Spleen (tissue), 13 donors: ENCODE data around the gene RO60. TPM values are rescaled to one million over a fixed set of nuclear protein-coding genes. Genes with fewer than 3 reads are reported as not detected.

ENCODE experiments used
- DNase-seq: peaks from one replicate; pipeline ENCODE4 v3.0.0-alpha.2; 2020
- H3K27ac ChIP-seq, 8 donors: fragments of 200-600 bp; sonication (generic) in 7 of 8; 1 replicate in 4 of 8; 2 replicates in 4 of 8; pipeline versions ENCODE4 v1.5.0 to v1.8.0; 2016 to 2021; ENCODE audit warnings: inconsistent platforms in 4 of 8, mild to moderate bottlenecking in 4 of 8, moderate library complexity in 1 of 8
- H3K27me3 ChIP-seq, 7 donors: fragments of 200-600 bp; sonication (generic) in 6 of 7; replicated peaks in 1 of 7; 1 replicate in 4 of 7; 2 replicates in 3 of 7; pipeline versions ENCODE4 v1.5.0 to v1.8.0; 2016 to 2021; ENCODE audit warnings: inconsistent platforms in 3 of 7, mild to moderate bottlenecking in 1 of 7
- H3K36me3 ChIP-seq, 6 donors: fragments of 200-600 bp; sonication (generic) in 5 of 6; 1 replicate in 4 of 6; 2 replicates in 2 of 6; pipeline versions ENCODE4 v1.5.0 to v1.8.0; 2016 to 2021; ENCODE audit warnings: inconsistent platforms in 2 of 6
- H3K4me1 ChIP-seq, 6 donors: fragments of 200-600 bp; sonication (generic) in 5 of 6; 1 replicate in 3 of 6; 2 replicates in 3 of 6; pipeline versions ENCODE4 v1.5.0 to v1.8.0; 2016 to 2021; ENCODE audit warnings: inconsistent platforms in 3 of 6
- H3K4me3 ChIP-seq, 8 donors: fragments of 200-600 bp; sonication (generic) in 7 of 8; 1 replicate in 4 of 8; 2 replicates in 4 of 8; pipeline versions ENCODE4 v1.5.0 to v1.8.0; 2016 to 2021; ENCODE audit warnings: inconsistent platforms in 4 of 8, mild to moderate bottlenecking in 4 of 8, moderate library complexity in 2 of 8
- H3K9me3 ChIP-seq, 8 donors: fragments of 200-600 bp; sonication (generic) in 7 of 8; 1 replicate in 4 of 8; 2 replicates in 4 of 8; pipeline versions ENCODE4 v1.5.0 to v1.8.0; 2016 to 2021; ENCODE audit warnings: inconsistent platforms in 4 of 8
- POLR2A ChIP-seq, 3 donors: fragments of 450-650 bp; IDR thresholded peaks; one replicate each; pipeline ENCODE4 v1.5.1; 2017; ENCODE audit warnings: antibody characterized with exemption in 3 of 3, mild to moderate bottlenecking in 1 of 3
- POLR2AphosphoS5 ChIP-seq, 3 donors: sonication (generic); formaldehyde crosslinking; IDR thresholded peaks; one replicate each; pipeline ENCODE4 v1.5.1; 2017; ENCODE audit warnings: antibody characterized with exemption in 3 of 3
- whole genome bisulfite sequencing, 5 donors: extraction: QIAGEN DNeasy Blood & Tissue Kit in 3 of 5; methylation state at CpG; one replicate each; pipeline versions ENCODE4 v1.1.5 to v1.1.7; 2013 to 2018; 5-methylcytosine and 5-hydroxymethylcytosine counted together
- intact Hi-C: fragments of 100-400 bp; cut with DNase I; formaldehyde crosslinking; loops from one replicate; pipeline ENCODE4 v1.15.0; 2023; ENCODE audit warnings: low total_unique reads
- long read RNA-seq, 2 donors: transcript quantifications; one replicate each; lab custom pipeline, GENCODE V29; 2026
- polyA plus RNA-seq, 3 donors: library from polyadenylated mRNA; stranded (reverse); fragments of 200-250 nt; gene quantifications; one replicate each; pipeline ENCODE4 v1.2.1, GENCODE V29; 2013
- total RNA-seq, 7 donors: library from RNA; depleted of rRNA in 3 of 7; stranded (reverse); fragments of >200 nt in 3 of 7; fragmentation: NEBNext Ultra II Directional in 4 of 7; extraction: Animal tissue kit (Norgen Biotek cat#: 25700) in 4 of 7; gene quantifications; one replicate each; pipeline versions ENCODE4 v1.1.0 to v1.2.1, GENCODE V29; 2016 to 2021
- TF ChIP-seq, protein P1 (sequence below), 11 experiments: fragments of 200-600 bp in 7 of 11; fragments of 450-650 bp in 4 of 11; sonication (generic) in 4 of 11; IDR thresholded peaks in 8 of 11; conservative IDR thresholded peaks in 3 of 11; 1 replicate in 7 of 11; 2 replicates in 4 of 11; pipeline versions ENCODE4 v1.4.0 to v1.8.0; 2016 to 2021; ENCODE audit warnings: antibody characterized with exemption in 11 of 11, inconsistent platforms in 4 of 11, mild to moderate bottlenecking in 1 of 11
- donor health status: healthy with polysubstance abuse.
- donor health status: DM: no; HTN: no; CAD: no; lungs with moderate emphysema.
- donor health status: DM: no; HTN: no; CAD: no.
- donor health status: Bipolar disorder and iron deficiency.
- donor health status: healthy.
- donor health status: DM: no; HTN: no; CAD: no.
- donor health status: DM: yes; HTN: yes; CAD: no.

The RO60 gene
- total RNA-seq = 10 to 100 TPM; 65.3 to 87.1 (median 81.5) TPM
- 1 to 10 TPM; 4.7 to 7.8 (median 4.7) TPM for polyA plus RNA-seq
- long read RNA-seq, donor 1, full-length matches to known transcripts = 3 of 3 reads
- long read RNA-seq, donor 1, partial matches to known transcripts = 0 of 3 reads
- long read RNA-seq, donor 1, other reads (novel, unspliced or antisense) = 0 of 3 reads
- long read RNA-seq, donor 2, full-length matches to known transcripts = 6 of 6 reads
- long read RNA-seq, donor 2, partial matches to known transcripts = 0 of 6 reads
- long read RNA-seq, donor 2, other reads (novel, unspliced or antisense) = 0 of 6 reads

DNA sequence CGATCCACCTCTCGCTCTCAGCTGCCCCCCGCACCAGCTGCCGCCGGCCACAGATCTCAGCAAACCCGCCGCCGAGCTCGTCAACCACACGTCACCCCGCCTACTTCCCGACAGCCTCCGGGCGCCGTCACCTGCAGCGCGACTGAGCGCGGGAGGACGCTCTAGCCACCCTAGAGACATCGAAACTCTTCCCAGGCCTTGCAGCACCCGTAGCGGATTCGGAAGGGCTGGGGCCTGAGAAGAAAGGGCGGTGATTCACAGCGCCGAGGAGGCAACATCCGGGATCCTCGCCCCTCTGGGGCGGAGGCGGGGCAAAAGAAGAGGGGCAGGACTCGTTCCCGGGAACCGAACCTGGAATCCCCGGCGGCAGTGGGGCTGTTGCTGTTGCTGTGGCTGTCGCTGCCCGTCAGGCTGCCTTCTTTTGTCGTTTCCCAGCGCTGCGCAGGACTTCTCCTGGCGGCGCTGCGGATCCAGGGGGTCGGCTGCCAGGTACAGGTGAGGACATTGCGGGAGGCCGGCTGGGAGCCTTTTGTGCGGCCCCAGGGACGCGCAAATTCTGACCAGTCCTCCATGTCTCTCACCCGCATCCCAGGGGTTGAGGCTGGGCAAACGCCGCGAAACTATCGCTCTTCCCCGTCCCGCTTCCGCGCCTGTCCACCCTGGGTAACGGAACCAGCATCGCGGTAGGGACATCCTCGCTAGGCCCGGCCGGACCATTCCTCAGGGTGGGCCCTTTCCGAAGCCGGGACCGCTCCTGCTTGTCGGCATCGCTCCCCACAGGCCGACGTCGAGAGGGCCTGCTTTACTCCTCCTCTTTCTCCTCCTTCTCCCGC is at the start of gene RO60, which contains the start of gene UCHL5:
TSS of gene RO60 (plus strand) at position 331 of the 833 bp plus-strand sequence. CDS start 9,443 bp downstream, outside the sequence.
TSS of gene UCHL5 (minus strand) at position 79 of the 833 bp plus-strand sequence. CDS start 100 bp downstream, outside the sequence.
- 0 to 1% (median 0%) methylated on average over 45 to 74 of the region's 74 CpGs for WGBS, 5 donors
- peak; percentile 99 for DNase-seq
- peak within 1 kb of the TSS; percentile 92 to 99 (median 97) for H3K27ac ChIP-seq
- no peaks in the 10 kb centered on the region for H3K27me3 ChIP-seq
- intact Hi-C loops = loop anchor here (10.0 kb wide), 1 partner anchor 65 kb away; the partner anchor contains the start of gene CDC73
- peaks cover 31 to 76% (median 55%) of the 10 kb centered on the region in 6 donors for H3K4me1 ChIP-seq
- H3K9me3 ChIP-seq = no peaks in the 10 kb centered on the region
- peak; percentile 97 to 99 (median 98) for TF ChIP-seq POLR2AphosphoS5 (IDR thresholded peaks at IDR 0.05)
- TF ChIP-seq, protein P1, sequence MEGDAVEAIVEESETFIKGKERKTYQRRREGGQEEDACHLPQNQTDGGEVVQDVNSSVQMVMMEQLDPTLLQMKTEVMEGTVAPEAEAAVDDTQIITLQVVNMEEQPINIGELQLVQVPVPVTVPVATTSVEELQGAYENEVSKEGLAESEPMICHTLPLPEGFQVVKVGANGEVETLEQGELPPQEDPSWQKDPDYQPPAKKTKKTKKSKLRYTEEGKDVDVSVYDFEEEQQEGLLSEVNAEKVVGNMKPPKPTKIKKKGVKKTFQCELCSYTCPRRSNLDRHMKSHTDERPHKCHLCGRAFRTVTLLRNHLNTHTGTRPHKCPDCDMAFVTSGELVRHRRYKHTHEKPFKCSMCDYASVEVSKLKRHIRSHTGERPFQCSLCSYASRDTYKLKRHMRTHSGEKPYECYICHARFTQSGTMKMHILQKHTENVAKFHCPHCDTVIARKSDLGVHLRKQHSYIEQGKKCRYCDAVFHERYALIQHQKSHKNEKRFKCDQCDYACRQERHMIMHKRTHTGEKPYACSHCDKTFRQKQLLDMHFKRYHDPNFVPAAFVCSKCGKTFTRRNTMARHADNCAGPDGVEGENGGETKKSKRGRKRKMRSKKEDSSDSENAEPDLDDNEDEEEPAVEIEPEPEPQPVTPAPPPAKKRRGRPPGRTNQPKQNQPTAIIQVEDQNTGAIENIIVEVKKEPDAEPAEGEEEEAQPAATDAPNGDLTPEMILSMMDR (IDR thresholded peaks at IDR 0.05 in 8 of 11, conservative IDR thresholded peaks at IDR 0.05 in 3 of 11) = peak in 3 of 11 experiments; percentile 20 to 35 (median 34)
- TF ChIP-seq POLR2A (IDR thresholded peaks at IDR 0.05) = peak; percentile 13 to 81 (median 38)
- H3K4me3 ChIP-seq = peak within 1 kb of the TSS; percentile 66 to 79 (median 73)
- peaks cover 0 to 2% (median 0%) of the 10 kb centered on the region in 6 donors for H3K36me3 ChIP-seq

DNA sequence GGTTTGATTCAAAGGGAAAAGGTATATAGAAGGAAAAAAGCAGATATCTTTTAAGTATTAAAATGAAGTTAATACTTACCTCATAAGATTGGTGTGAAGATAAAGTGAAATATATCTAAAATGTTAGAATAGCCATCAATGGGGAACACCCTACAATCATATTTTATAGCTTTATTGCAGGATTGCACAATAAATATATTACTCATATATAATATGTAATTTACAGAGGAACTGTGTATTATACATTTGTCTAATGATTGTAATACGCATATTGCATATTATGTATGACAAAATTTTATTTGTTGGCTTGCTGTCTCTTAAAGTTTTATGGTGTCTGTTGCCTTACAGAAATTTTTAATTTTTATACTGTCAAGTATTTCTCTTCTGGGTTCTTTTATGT is 48.0 kb upstream of the RO60 start:
- peaks cover 0 to 3% (median 0%) of the 10 kb centered on the region in 6 donors for H3K4me1 ChIP-seq
- H3K9me3 ChIP-seq = no peaks in the 10 kb centered on the region
- no peaks in the 10 kb centered on the region for H3K27me3 ChIP-seq
- H3K36me3 ChIP-seq = peaks cover 0 to 11% (median 0%) of the 10 kb centered on the region in 6 donors
- H3K4me3 ChIP-seq = no peak overlapping the region
- TF ChIP-seq POLR2A (IDR thresholded peaks at IDR 0.05) = no peak
- TF ChIP-seq POLR2AphosphoS5 (IDR thresholded peaks at IDR 0.05) = no peak
- intact Hi-C loops = loop anchor here (10.0 kb wide), 1 partner anchor 547 kb away; no protein-coding TSS in a partner anchor
- no peak for DNase-seq
- no peak overlapping the region for H3K27ac ChIP-seq
- WGBS, 5 donors = 94 to 98% (median 96%) methylated on average over 1 of the region's 1 CpG

DNA sequence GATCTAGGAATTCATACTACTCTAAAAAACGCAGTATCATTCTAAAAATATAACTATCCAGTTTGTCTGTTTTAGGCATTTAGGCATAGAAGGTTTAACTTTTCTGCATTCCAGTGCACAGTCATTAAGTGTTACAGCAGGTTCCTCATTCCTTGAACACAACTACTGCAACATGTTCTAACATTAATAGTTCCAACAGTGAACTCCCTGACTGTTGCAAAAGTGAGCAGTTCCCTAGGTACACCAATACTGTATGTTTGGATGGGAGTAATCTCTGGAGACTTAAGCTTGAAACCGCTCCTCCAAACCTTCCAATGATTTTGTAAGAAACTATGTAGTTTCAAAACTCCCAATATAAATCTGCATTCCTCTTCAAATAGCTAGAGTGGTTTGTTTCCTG is 46.4 kb upstream of the RO60 start:
- peaks cover 0 to 11% (median 0%) of the 10 kb centered on the region in 6 donors for H3K36me3 ChIP-seq
- peak overlapping the region in 3 of 8 donors; percentile 0 to 27 (median 3) for H3K27ac ChIP-seq
- no peaks in the 10 kb centered on the region for H3K9me3 ChIP-seq
- TF ChIP-seq, protein P1 (IDR thresholded peaks at IDR 0.05 in 8 of 11, conservative IDR thresholded peaks at IDR 0.05 in 3 of 11) = no peak
- TF ChIP-seq POLR2AphosphoS5 (IDR thresholded peaks at IDR 0.05) = no peak
- no peak for TF ChIP-seq POLR2A (IDR thresholded peaks at IDR 0.05)
- H3K4me1 ChIP-seq = peaks cover 0 to 3% (median 0%) of the 10 kb centered on the region in 6 donors
- WGBS, 5 donors = 78 to 95% (median 84%) methylated on average over 2 of the region's 2 CpGs
- H3K27me3 ChIP-seq = no peaks in the 10 kb centered on the region
- intact Hi-C loops = loop anchor here (10.0 kb wide), 1 partner anchor 548 kb away; no protein-coding TSS in a partner anchor
- H3K4me3 ChIP-seq = no peak overlapping the region
- DNase-seq = no peak

DNA sequence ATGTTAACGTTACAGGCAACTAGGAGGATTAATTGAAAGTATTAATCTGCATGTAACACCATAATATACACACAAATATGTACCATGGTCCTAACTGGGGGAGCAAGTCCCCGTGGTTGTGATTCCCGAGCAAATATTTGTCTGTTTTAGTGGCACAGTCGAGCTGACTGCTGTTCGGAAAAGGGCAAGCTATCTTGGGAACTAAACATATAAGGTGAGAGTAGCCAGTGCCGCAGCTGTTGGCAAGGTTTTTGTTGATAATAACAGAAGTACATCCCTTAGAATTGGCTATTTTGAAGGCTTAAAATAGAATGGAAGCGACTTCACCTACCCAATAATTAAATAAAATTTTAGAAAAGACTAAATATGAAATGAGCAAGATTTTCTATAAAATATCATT is 45.7 kb upstream of the RO60 start:
- no peak overlapping the region for H3K27ac ChIP-seq
- H3K9me3 ChIP-seq = no peaks in the 10 kb centered on the region
- peaks cover 0 to 11% (median 0%) of the 10 kb centered on the region in 6 donors for H3K36me3 ChIP-seq
- no peak for DNase-seq
- no peak overlapping the region for H3K4me3 ChIP-seq
- TF ChIP-seq, protein P1 (IDR thresholded peaks at IDR 0.05 in 8 of 11, conservative IDR thresholded peaks at IDR 0.05 in 3 of 11) = no peak
- TF ChIP-seq POLR2AphosphoS5 (IDR thresholded peaks at IDR 0.05) (no peak), POLR2A (IDR thresholded peaks at IDR 0.05) (no peak)
- WGBS, 5 donors = 93 to 97% (median 94%) methylated on average over 7 of the region's 7 CpGs
- intact Hi-C loops = loop anchor here (10.0 kb wide), 1 partner anchor 549 kb away; no protein-coding TSS in a partner anchor
- H3K4me1 ChIP-seq = peaks cover 0 to 3% (median 0%) of the 10 kb centered on the region in 6 donors
- H3K27me3 ChIP-seq = no peaks in the 10 kb centered on the region
